Mammary epithelial cell (primary cell): ENCODE data around the gene RFC5.

Experiments
- EZH2 ChIP-seq: IDR thresholded peaks from 2 replicates; pipeline ENCODE4 v1.6.1; 2012; ENCODE audit warnings: low read length, inconsistent platforms, borderline replicate concordance
- TF ChIP-seq, protein P1 (sequence below), 2 donors: IDR thresholded peaks in 1 of 2; conservative IDR thresholded peaks in 1 of 2; 2 replicates each; pipeline ENCODE4 v1.5.1; 2011 to 2012; ENCODE audit warnings: inconsistent platforms in 2 of 2, low read length in 2 of 2, mild to moderate bottlenecking in 2 of 2, control low read depth in 1 of 2, low read depth in 1 of 2; ENCODE audit not compliant: insufficient read depth in 1 of 2; ENCODE audit errors: extremely low read depth in 1 of 2

DNA sequence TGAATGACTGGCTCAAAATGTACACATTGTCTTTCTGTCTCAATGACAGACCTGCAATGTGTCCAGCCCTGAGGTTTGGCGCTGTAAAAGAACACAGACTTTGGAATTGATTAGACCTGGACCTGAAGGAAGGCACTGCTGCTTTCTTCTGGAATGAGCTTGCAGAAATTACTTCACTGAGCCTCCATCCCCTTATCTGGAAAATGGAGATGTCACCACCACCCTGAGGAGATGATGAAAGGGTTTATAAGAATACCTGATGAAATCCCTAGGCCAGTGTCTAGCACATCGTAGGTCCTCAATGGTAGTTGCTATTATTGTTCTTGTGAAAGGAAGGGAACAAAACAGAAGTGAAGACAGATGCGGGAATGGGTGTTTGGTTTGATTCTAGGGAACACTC lies 54.1 kb downstream of the RFC5 start:
- TF ChIP-seq, protein P1, sequence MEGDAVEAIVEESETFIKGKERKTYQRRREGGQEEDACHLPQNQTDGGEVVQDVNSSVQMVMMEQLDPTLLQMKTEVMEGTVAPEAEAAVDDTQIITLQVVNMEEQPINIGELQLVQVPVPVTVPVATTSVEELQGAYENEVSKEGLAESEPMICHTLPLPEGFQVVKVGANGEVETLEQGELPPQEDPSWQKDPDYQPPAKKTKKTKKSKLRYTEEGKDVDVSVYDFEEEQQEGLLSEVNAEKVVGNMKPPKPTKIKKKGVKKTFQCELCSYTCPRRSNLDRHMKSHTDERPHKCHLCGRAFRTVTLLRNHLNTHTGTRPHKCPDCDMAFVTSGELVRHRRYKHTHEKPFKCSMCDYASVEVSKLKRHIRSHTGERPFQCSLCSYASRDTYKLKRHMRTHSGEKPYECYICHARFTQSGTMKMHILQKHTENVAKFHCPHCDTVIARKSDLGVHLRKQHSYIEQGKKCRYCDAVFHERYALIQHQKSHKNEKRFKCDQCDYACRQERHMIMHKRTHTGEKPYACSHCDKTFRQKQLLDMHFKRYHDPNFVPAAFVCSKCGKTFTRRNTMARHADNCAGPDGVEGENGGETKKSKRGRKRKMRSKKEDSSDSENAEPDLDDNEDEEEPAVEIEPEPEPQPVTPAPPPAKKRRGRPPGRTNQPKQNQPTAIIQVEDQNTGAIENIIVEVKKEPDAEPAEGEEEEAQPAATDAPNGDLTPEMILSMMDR (conservative IDR thresholded peaks at IDR 0.05 in 1 of 2, IDR thresholded peaks at IDR 0.05 in 1 of 2; ENCODE audit: extremely low read depth in 1 of 2, insufficient read depth in 1 of 2, low read depth in 1 of 2, low read length in 2 of 2): no peak
- no peak for TF ChIP-seq EZH2
